K562 (cell line): Measurements from ENCODE around the gene GHSR. TPM values are rescaled to one million over a fixed set of nuclear protein-coding genes. Genes with fewer than 3 reads are reported as not detected.

ENCODE experiments used
- ZNF318 ChIP-seq, 2 experiments: fragments of 450-650 bp; IDR thresholded peaks; 2 replicates each; pipeline ENCODE4 v1.6.1; 2016; ENCODE audit warnings: mild to moderate bottlenecking in 2 of 2, borderline replicate concordance in 1 of 2, low read depth in 1 of 2, moderate library complexity in 1 of 2
- polyA plus RNA-seq, 8 experiments: library from polyadenylated mRNA; depleted of rRNA in 4 of 8; stranded (reverse) in 5 of 8; unstranded in 3 of 8; fragments of >200 nt; fragmentation: Nextera tagmentation in 2 of 8; fragmentation: Illumina TruSeq in 1 of 8; extraction: Ambion mirVana in 2 of 8; extraction: Trizol in 1 of 8; gene quantifications; 2 replicates each; pipeline versions ENCODE4 v1.2.1 to v1.2.3, GENCODE V29; 2011 to 2014; ENCODE audit warnings: inconsistent platforms in 1 of 8, missing spikeins in 1 of 8
- total RNA-seq, 7 experiments: library from RNA; depleted of rRNA in 6 of 7; stranded (reverse); fragments of >200 nt in 6 of 7; fragmentation: Illumina TruSeq in 2 of 7; extraction: Trizol in 2 of 7; gene quantifications; 2 replicates each; pipeline versions ENCODE4 v1.2.1 to v1.2.3, GENCODE V29; 2011 to 2021; ENCODE audit warnings: low replicate concordance in 1 of 7

GHSR gene
- total and polyA plus RNA-seq, 9 of the 15 experiments (the other 6 are each of a cell fraction or from before 2014, with no cell fraction given): not detected

- TF ChIP-seq ZNF318 (IDR thresholded peaks at IDR 0.05; ENCODE audit: borderline replicate concordance in 1 of 2, low read depth in 1 of 2): no peak
Measured at GRCh38 chr3:172464306-172464705, 16.1 kb upstream of the GHSR start (continued).
